ENCODE data around the gene CELA3B. TPM values are rescaled to one million over a fixed set of nuclear protein-coding genes. Genes with fewer than 3 reads are reported as not detected.
"Not testable (repeated sequence)": the region's sequence is repeated elsewhere in the genome, so short reads cannot be mapped to it uniquely, and the experiment has no call there.

Gene CELA3B
- total RNA-seq, 1 experiment from 2014 or later, result not detected

DNA sequence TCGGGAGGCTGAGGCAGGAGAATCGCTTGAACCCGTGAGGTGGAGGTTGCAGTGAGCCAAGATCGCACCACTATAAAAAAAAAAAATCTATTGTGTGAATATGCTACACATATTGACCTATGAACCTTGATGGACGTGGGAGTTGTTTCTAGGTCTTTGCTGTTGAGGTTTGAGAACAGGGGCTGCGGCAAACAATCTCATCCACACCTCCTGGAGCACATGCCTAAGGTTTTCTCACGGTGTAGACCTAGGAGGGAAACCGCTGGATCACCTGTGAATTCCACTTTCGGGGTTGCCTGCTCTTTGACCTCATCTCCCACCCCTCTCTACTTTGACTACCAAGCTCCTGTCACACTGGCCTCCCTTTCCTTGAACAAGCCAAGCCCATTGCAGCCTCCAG is 1.5 kb upstream of the CELA3B start:
- not testable (repeated sequence) for DNase-seq (ENCODE audit: low read depth)

DNA sequence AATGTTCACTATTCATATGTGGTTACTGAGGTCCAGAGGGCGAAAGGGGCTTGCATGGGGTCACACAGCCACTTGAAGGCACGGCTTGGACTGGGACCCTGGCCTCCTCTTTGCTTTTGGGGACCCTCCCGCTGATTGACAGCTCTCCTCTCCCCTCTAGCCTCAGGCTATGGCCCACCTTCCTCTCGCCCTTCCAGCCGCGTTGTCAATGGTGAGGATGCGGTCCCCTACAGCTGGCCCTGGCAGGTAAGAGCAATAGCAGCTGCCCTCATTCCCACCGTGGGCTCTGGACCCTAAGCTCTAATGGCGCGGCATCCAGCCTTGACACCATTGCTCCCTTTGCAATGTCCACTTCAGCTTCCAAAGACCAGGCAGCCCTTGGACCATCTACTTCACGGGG is 1.4 kb downstream of the CELA3B start:
- not testable (repeated sequence) for DNase-seq (ENCODE audit: low read depth)

DNA sequence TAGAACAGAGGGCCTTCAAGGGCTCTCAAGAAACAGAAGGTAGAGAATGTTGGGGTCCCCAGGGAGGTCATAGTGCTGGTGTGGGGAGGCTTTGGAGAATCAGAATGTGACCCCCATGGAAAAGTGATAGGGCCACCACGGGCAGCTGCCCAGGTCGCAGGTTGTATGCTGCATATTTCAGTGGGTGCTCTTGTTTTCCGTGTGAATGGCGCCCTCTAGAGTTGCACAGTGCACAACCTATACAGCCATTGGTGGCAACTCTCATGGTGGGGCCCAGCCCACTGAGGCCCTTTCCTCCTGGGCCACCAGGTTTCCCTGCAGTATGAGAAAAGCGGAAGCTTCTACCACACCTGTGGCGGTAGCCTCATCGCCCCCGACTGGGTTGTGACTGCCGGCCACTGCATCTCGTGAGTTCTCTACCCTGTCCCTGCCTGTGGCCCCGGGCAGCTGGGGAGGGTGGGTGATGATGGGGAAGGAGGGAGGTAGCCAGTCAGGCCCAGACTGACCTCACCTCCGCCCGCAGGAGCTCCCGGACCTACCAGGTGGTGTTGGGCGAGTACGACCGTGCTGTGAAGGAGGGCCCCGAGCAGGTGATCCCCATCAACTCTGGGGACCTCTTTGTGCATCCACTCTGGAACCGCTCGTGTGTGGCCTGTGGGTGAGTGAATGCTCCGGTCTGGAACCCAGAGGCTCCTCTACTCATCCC is 3.8 kb downstream of the CELA3B start:
- DNase-seq (ENCODE audit: low read depth), result not testable (repeated sequence)

DNA sequence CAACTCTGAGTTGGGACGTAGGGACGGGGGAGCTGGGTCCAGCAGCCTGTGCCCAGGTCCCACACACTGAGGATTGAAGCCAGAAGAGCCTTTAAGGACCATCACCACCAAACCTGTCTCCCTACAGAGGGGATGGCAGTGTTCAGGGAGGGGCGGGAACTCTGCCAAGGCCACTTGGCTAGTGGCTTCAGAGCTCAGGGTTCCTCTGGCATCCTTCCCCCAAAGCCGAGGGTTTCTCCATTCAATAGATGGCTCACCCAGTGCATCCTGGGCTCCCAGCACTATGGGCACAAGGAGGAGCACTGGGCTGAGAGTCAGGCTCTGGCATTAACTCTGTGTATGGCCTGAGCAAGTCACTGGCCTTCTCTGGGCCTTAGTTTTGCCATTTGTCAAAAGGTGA is 4.4 kb downstream of the CELA3B start:
- DNase-seq (ENCODE audit: low read depth), result not testable (repeated sequence)

DNA sequence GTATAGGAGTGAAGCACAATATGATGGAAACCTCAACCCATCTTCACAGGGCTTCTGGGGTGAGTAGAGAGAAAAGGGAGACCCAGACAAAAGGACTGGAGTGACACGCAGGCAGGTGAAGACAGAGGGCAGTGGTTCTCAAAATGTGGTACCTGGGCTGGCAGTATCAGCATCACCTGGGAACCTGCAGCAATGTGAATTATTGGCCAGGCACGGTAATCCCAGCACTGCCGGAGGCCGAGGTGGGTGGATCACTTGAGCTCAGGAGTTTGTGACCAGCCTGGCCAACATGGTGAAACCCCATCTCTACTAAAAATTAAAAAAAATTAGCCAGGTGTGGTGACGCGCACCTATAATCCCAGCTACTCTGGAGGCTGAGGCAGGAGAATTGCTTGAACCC is 5.3 kb downstream of the CELA3B start:
- DNase-seq (ENCODE audit: low read depth), result not testable (repeated sequence)

DNA sequence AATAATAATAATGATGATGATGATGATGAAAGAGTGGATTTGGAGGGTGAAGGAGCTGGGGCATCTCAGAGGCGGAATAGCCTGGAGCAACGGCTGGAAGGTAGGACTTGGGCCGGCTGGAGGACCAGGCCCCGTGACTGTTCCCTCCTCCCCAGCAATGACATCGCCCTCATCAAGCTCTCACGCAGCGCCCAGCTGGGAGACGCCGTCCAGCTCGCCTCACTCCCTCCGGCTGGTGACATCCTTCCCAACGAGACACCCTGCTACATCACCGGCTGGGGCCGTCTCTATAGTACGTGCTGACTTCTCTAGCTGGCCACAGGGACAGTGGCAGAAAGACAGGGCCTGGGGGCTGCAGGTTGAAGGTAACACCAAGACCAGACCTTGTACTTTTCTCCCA is 6.7 kb downstream of the CELA3B start:
- DNase-seq (ENCODE audit: low read depth), result not testable (repeated sequence)

DNA sequence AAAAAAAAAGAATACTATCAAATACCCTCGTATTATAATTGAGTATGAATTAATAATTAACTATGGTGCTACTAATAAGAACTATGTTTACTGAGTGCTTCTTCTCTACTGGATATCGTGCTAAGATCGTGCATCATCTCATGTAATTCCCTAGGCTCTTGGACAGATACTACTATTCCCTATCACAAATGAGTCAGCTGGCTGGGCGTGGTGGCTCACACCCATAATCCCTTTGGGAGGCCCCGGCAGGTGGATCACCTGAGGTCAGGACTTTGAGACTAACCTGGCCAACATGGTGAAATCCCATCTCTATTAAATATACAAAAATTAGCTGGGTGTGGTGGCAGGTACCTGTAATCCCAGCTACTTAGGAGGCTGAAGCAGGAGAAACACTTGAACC is 9.1 kb downstream of the CELA3B start:
- not testable (repeated sequence) for DNase-seq (ENCODE audit: low read depth)

DNA sequence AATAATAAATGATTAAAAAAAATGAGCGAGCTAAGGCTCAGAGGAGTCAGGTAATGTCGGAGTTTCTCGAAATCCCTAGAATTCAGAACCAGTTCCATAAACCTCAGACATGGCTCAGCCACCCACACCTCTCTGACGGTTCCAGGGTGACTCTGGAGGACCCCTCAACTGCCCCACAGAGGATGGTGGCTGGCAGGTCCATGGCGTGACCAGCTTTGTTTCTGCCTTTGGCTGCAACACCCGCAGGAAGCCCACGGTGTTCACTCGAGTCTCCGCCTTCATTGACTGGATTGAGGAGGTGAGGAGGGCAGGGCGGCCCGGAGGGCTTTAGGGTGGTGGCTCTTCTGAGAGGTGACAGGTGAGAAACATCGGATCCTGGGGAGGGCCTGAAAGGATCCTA is 9.6 kb downstream of the CELA3B start:
- DNase-seq (ENCODE audit: low read depth), result not testable (repeated sequence)

DNA sequence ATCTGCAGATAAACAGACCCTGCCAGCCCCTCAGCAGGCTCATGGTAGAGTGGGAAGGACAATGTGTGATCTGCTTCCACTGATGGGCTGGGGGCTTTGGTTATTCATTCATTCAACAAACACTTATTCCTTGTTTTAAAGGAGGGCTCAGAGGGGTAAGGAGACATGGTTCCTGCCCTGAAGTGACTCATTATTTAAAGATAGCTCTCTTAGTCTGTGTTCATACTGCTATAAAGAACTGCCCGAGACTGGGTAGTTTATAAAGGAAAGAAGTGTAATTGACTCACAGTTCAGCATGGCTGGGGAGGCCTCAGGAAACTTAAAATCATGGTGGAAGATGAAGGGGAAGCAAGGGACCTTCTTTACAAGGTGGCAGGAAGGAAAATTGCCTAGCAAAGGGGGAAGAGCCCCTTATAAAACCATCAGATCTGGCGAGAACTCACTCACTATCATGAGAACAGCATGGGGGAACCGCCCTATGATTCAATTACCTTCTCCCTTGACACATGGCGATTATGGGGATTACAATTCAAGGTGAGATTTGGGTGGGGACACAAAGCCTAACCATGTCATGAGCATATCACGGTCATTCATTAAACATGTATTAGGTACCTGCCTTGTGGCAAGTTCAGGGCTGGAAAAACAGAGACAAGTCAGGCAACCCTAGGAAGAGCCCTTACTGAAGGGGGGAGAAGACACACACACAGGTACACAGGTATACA is 13.0 kb downstream of the CELA3B start:
- not testable (repeated sequence) for DNase-seq (ENCODE audit: low read depth)

DNA sequence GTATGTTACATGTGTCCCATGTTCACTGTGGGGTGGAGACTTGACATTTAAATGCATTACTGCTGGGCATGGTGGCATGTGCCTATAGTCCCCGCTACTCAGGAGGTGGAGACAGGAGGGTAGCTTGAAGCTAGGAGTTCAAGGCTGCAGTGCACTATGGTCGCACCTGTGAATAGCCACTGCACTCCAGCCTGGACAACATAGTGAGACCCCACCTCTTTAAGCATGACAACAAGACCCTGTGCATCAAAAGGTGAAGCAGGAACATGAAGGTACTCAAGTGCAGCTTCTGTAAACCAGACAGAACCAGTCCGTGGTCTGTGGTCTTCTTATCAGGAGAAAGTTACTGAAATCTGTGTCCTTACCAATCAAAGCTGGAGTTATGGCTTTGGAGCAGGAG is 15.4 kb downstream of the CELA3B start:
- not testable (repeated sequence) for DNase-seq (ENCODE audit: low read depth)

DNA sequence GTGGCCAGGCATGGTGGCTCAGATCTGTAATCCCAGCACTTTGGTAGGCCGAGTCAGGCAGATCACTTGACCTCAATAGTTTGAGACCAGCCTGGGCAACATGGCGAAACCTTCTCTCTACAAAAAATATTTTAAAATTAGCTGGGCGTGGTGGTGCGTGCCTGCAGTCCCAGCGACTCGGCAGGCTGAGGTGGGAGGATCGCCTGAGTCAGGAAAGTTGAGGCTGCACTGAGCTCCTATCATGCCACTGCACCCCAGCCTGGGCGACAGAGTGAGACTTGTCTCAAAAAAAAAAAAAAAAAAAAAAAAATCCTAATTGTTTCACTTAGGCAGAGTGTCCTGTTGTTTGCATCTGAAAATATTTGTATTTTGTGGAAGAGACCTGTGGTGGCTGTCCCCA is 17.9 kb downstream of the CELA3B start:
- not testable (repeated sequence) for DNase-seq (ENCODE audit: low read depth)

DNA sequence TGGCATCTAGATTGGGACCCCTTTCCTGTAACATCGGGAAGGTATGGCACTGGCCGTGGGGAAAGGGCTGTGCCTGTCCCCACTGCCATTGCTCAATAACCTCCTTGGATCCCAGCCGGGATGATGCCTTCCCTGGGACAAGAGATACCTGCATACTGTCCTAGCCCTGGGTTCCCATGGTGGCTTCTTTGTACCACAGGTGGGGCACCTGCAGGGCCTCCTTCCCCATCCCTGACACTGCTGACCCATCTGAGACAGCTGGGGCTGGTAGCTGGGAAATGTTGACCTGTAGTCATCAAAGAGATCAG is 19.8 kb downstream of the CELA3B start:
- not testable (repeated sequence) for DNase-seq (ENCODE audit: low read depth)

DNA sequence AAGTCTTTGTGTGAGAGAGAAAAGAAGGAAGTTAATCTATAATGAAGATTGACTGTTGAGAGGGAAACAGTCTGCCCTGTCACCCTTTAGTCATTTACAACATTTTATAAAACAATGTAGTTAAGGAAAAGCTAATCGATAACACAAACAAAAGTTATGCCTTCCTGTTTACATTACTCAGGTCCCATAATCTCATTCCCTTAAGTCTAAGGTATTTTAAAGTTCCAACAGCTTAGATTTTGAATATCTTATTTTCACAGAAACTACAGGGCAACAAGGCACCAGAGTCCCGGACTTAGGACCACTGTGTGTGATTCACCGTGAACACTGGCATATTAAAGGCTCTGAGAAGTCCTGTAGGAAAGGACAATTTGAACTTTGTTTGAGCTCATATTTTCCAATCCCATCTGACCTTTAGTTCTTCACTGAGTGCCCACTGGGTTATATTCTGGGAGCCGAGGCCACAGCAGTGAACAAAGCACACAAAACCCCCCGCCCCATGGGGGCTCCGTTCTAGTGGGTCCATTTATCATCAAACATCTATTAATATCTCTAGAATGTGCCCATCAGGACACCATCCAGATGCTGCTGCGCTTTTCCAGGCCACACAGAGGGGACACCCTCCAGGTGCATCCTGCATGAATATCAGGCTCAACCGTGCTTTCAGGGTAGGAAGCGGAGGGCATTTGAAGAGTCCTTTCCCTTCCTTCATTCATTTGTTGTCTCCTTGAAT is 21.2 kb downstream of the CELA3B start:
- DNase-seq (ENCODE audit: low read depth), result not testable (repeated sequence)

DNA sequence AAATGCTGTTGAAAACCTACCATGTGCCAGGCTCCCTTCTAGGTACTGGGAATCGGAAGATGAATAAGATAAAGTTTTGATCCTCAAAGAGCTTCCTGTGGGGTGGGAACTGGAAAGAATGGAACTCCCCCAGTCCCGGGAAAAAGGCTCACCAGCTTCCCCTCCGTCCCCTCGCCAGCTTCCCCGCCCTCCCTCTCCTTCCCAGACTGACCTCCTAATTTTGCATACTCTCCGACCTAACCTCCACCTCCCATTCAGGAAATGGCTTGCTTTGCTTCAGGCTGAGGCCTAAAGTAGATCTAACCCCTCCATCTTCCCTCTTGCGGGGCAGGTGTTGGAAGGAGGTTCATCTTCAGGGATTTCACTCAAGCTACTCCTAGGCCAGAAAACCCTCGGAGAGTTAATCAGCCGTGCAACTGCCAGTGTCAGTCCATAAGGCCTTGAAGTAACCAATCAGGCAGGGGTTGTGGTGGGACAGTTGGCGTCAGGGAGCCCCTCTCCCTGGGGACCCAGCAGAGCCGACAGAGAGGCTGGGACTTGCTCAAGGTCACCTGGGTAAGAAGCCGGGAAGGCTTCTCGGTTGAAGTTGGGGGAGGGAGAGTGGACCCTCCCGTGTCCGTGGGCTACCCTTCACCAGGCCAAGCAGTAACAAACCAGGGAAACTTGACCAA is 21.9 kb downstream of the CELA3B start:
- DNase-seq (ENCODE audit: low read depth), result not testable (repeated sequence)

DNA sequence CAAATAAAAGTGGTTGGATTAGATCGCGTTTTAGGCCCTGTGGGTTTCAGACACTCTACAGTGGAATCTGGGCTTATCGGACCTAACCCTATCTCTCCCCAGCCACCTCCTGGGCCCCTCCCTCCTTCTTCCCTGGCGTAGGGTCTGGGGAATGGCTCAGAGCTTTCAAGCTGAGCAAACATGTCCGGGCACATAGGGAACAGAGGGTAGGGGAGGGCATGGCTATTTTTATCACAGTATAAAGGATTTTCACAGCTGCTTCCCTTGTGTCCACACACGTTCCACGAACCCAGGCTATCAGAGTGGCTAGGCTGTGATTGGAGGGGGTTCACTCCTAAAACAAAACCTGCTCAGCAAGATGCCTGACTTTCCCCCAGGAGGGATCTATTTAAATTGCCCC is 22.8 kb downstream of the CELA3B start:
- DNase-seq (ENCODE audit: low read depth), result peak; percentile 41

DNA sequence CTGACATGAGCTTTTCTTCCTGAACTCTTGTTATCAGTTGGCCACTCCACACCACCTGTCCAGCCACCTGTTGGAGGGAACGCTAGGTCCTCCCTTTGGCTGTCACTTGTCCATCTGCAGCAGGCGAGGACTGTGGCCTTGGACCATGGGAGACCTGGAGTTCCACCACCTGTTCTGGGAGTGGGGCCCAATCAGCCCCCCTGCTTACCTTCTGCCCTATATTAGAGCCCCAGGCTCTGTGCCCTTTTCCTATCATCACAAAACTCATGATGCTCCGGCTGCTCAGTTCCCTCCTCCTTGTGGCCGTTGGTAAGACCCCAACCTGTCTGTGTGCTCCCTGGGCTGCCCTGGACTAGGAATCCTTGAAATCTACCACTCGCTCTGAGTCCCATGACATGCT is 24.6 kb downstream of the CELA3B start, which contains the start of gene CELA3A:
Gene CELA3A, plus strand, starts transcription at position 249 of the 400 bp plus-strand sequence. Its CDS starts 18 bp downstream, at position 267.
- no peak for DNase-seq (ENCODE audit: low read depth)

DNA sequence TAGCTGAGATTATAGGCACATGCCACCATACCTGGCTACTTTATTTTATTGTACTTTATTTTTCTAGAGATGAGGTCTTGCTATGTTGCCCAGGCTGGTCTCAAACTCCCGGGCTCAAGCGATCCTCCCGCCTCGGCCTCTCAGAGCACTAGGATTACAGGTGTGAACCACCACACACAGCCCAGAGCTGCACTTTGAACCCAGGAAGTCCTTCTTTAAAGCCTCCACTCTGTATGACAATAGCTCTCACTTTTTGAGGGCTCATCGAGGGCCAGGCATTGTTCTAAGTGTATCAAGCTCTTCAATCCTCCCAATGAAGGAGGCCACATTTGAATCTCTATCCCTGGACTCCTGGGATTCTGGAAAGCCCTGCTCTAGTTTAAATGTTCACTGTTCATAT is 25.6 kb downstream of the CELA3B start:
- DNase-seq (ENCODE audit: low read depth), result not testable (repeated sequence)

DNA sequence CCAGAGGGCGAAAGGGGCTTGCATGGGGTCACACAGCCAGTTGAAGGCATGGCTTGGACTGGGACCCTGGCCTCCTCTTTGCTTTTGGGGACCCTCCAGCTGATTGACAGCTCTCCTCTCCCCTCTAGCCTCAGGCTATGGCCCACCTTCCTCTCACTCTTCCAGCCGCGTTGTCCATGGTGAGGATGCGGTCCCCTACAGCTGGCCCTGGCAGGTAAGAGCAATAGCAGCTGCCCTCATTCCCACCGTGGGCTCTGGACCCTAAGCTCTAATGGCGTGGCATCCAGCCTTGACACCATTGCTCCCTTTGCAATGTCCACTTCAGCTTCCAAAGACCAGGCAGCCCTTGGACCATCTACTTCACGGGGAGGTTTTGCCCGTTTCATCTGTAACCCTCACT is 26.1 kb downstream of the CELA3B start:
- not testable (repeated sequence) for DNase-seq (ENCODE audit: low read depth)

DNA sequence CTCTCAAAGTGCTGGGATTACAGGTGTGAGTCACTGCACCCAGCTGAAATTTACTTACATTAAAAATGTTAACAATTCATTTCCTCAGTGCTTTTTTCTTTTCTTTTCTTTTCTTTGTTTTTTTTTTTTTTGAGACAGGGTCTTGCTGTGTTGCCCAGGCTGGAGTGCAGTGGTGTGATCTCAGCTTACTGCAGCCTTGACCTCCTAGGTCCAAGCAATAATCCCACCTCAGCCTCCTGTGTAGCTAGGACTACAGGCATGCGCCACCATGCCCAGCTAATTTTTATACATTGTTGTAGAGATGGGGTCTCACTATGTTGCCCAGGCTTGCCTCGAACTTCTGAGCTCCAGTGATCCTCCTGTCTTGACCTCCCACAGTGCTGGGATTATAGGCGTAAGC is 27.1 kb downstream of the CELA3B start:
- DNase-seq (ENCODE audit: low read depth), result not testable (repeated sequence)

DNA sequence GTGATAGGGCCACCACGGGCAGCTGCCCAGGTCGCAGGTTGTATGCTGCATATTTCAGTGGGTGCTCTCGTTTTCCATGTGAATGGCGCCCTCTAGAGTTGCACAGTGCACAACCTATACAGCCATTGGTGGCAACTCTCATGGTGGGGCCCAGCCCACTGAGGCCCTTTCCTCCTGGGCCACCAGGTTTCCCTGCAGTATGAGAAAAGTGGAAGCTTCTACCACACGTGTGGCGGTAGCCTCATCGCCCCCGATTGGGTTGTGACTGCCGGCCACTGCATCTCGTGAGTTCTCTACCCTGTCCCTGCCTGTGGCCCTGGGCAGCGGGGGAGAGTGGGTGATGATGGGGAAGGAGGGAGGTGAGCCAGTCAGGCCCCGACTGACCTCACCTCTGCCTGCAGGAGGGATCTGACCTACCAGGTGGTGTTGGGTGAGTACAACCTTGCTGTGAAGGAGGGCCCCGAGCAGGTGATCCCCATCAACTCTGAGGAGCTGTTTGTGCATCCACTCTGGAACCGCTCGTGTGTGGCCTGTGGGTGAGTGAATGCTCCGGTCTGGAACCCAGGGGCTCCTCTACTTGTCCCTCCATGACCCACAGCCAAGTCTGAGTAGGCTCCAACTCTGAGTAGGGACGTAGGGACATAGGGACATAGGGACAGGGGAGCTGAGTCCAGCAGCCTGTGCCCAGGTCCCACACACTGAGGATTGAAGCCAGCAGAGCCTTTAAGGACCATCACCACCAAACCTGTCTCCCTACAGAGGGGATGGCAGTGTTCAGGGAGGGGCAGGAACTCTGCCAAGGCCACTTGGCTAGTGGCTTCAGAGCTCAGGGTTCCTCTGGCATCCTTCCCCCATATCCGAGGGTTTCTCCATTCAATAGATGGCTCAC is 28.7 kb downstream of the CELA3B start:
- peak; percentile 26 for DNase-seq (ENCODE audit: low read depth)

DNA sequence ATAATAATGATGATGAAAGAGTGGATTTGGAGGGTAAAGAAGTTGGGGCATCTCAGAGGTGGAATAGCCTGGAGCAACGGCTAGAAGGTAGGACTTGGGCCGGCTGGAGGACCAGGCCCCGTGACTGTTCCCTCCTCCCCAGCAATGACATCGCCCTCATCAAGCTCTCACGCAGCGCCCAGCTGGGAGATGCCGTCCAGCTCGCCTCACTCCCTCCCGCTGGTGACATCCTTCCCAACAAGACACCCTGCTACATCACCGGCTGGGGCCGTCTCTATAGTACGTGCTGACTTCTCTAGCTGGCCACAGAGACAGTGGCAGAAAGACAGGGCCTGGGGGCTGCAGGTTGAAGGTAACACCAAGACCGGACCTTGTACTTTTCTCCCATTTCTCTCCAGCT is 29.9 kb downstream of the CELA3B start:
- DNase-seq (ENCODE audit: low read depth), result not testable (repeated sequence)
